NOMO-1 (cell line): Measurements from ENCODE around the gene AKNAD1.

ENCODE experiments used
- DNase-seq, 2 experiments: peaks; one replicate each; lab custom pipeline; 2025; ENCODE audit not compliant: unreplicated experiment in 2 of 2; lab: John Stamatoyannopoulos, UW

AKNAD1 gene

DNA sequence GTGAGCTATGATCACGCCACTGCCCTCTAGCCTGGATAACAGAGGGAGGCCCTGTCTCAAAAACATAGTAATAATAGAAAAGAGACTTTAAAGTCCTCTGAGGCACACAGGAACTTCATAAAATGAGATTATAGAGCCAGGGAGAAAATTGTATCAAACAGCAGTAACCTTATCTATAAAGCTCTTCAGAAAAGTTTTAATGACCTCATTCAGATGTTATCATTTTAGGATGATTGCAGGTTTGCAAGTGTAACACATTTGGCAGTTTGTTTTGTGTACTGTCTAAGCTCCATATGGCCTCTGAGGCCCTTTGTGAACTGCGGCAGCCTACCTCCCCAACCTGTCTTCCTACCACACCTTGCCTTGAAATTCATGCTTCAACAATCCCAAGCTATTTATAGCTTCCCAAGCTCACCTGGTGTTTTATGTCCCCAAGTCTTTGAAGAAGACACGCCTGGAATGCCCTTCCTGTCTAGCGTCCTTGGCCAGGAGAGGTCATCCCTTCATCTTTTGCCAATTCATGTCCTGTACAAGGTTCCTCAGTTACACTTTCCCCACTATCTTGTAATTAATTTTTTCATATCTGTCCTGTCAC lies 8.5 kb upstream of the AKNAD1 start:
- DNase-seq: no peak

DNA sequence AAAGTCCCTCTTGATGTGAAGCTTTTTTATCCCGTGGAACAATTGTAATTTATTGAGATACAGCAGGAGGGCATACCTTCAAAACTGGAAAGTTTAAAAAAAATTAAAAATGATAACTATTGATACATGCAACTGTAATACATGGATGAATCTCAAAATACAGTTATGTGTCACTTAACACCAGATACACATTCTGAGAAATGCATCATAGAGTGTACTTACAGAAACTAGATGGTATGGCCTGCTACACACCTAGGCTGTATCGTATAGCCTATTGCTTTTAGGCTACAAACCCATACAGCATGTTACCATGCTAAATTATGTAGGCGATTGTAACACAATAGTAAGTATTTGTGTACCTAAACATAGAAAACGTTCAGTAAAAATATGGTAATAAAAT lies 7.1 kb upstream of the AKNAD1 start:
- DNase-seq: no peak

DNA sequence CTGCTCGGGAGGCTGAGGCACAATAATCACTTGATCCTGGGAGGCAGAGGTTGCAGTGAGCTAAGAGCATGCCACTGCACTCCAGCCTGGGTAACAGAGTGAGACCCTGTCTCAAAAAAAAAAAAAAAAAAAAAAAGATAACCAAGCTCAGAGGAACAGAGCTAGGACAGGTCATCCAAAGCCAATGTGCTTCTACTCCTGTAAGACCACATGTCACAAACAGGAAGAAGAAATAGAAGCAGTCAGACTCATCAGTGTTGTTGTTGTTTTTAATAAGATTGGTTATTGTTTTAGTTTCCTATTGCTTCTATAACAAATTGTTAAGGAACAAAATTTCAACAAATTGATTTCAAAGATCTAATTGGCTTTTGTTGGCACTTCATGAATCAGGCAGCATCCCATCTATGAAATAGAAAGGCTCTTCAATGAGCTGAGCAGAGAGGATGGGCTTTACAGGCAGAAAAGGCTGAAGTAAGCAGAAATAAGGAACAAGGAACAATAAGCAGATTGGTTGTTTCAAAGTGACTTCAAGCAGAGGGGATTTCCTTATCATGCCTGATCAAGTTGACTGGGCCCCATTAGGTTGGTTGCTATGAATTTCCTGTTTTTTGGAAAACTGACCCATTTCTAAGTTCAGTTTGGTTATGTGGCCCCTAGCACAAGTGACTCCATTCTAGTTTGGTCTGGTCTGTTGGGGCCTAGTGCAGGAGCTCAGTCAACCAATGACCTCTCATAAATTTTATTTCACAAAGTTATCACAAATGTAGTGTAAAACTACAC lies 6.0 kb upstream of the AKNAD1 start:
- DNase-seq: peak; percentile 17 to 62

DNA sequence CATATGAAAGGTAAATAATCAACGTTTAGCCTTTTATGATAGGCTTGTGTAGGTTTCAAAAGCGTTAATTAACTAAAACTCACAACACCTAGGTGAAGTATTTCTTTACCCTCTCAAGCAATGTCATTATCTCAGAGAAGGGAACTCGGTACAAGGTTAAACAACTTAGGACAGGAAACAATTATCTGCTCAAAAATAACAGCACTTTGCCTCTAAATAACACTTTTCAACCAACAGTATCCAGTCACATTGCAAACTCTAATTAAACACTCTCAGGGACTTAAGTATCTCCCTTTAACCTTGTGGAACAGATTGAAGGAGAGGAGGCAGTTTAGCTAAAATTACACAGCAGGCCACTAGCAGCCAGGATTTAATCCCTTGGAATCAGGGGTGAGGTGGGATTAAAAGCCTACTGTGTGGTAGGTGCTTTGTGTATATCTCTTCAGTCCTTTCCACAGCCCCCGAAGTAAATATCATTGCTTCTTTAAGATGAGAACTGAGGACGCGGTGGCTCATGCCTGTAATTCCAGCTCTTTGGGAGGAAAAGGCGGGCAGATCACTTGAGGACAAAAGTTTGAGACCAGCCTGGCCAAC lies 5.2 kb upstream of the AKNAD1 start:
- DNase-seq: peak in 1 of 2 experiments; percentile 55

DNA sequence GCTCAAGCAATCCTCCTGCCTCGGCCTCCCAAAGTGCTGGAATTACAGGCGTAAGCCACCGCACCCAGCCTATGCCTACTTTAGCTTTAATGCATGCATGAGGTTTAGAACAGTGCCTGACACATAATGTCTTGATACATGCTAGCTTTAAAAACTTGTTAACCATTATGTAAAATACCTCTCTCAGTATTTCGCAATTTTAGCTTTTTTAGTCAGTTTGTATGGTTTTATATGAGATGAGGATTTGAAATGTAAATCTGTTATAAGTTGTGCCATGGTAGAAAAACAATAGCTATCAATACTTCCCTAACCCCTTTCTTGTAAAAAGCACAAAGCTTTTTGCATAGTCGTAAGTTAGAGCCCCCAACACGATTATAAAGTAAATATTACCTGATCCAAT lies 4.7 kb upstream of the AKNAD1 start:
- peak in 1 of 2 experiments; percentile 15 for DNase-seq

DNA sequence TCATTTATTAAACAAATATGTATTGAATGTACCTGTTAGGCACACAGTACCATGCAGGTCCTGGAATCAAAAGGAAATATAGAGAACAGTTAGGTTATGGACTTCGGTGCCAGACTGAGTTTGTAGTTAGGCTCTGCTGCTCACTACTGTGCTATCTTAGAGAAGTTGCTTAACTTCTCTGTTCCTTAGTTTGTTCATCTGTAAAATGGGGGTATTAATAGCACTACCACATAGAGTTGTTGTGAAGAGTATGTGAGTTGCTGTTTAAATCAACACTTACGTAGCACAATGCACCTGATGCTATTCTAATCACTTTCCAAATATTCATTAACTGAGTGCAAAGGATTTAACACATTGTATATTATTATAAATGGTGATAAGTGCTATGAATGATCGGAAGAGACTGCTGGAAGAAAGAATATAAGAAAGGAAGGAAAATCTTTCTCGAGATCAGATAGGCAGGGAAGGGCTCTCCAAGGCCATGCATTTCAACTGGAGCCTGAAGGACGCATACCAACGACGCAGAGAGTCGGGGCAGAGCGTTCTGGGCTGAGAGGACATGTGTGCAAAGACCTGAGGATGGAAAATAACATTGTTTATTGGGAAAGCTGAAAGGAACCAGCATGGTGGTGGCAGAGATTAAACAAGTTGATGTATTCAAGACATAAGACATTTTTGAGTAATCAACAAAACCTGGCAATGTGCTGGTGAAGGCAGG lies 3.5 kb upstream of the AKNAD1 start:
- DNase-seq: no peak

DNA sequence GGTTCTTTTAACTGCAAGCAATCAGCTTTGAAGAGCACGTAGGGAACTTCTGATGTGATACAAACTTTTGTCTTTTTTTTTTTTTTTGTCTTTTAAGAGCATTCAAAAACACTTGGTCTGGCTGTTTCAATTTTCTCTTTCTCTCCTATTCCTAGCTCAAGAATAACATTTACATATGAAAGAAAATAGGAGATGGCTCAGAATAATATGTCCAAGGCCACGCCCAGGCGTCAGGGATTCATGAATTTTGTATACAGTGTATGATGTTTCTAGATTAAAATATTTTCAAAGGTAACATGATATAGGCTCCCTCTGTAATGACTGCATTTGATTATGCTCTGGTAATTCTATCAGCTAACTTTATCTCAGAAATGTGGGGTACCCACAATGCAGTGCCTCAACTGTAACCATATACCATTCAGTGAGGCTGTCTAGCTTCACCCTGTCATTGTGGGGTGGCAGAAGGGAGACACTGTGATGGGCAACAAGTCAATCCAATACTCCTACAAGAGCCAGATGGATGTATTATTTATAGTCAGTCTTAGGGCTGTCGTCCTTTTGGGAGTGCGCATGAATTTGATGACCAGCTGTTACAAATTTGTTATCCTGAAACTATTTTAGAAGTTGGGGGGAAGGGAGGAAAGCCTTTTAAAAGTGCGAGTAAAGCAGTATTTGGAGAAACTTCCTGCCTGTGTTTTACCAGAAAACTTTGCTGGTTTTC lies 1.5 kb upstream of the AKNAD1 start:
- DNase-seq: no peak

DNA sequence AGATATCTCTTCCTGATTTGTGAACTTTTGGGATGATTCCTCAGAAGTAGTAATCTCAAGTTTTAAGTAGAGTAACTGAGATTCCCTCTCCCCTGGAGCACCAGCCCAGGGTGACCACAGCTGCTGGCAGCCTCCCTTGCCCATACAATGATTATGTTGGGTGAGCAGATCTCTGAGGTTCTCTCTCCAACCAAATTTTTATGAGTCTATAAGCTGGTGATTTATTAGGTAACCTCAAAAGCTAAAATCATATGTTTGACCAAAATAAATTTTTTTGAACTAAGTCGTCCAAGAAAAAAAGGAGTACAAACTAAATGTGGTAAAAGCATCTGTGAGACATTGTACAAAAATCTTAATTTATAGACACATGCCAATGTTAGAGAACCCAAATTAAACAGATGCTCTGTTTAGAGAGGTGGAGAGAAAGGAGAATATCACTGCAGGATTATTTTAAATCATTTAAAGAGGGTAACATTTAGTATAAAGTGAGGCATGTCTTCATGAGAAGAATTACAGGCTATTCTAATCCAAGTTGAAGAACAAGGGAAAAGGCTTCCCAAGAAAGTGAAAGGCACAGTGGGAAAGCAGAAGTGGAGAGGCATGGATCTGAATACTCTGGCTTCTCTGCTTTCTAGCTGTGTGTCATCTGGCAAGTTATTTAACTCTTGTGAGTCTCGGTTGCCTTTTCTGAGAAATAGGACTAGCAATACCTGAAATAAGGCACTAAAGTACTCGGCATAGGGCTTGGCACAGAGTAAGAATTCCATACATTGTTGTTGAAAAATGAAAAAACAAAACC lies 2.5 kb downstream of the AKNAD1 start:
- no peak for DNase-seq

DNA sequence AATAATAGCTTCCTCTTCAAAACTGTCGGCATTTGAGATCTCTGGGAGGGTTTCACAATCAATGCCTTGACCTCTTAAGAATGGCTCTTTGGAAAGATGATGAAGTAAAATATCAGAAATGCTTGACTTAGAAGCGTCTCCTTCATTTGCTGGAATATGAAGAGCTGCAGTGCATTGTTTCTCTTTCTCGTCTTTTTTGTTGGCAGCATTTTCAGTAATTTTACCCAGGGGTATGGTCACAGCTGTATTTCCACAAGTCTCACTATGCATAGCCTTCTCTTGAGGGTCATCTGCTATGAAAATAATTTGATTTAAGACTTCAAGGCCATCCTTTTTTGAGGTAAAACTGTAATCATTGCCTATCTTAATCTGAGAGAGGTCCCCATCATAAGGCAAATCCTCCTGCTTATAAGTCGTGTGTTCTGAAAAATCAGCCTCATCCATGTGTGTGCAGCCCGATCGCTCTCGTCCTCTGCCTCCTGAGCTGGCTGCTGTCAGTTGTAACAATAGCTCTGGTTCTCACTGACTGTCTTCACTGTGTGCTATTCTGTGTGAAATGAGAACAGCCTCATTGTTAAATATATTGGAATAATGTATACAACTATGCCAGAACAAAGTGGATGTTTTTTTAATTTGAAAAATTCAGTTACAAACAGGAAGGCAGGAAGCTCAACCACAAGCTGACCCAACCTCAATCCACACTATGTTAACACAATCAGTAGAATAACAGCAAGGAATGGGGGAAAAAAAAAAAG lies 4.5 kb downstream of the AKNAD1 start:
- DNase-seq: peak; percentile 17 to 42

DNA sequence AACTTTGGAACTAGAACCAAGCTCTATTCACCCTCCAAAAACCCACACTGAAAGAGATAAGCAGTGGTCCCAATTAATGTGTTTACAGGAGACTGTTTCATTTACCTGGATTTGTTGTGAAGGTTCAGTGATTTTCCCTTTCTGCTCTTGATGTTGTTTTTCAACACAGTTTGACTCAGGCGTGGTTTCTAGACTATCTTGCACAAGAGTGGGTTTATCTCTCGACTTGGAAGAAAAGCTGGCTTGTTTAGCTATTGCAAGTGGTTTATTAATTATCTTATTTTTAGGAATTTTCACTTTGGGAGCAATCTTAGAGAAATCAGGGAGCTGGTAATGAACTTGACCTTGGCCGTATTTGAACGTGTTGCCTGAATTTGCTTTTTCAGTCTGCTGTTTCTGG lies 5.3 kb downstream of the AKNAD1 start:
- peak in 1 of 2 experiments; percentile 21 for DNase-seq

DNA sequence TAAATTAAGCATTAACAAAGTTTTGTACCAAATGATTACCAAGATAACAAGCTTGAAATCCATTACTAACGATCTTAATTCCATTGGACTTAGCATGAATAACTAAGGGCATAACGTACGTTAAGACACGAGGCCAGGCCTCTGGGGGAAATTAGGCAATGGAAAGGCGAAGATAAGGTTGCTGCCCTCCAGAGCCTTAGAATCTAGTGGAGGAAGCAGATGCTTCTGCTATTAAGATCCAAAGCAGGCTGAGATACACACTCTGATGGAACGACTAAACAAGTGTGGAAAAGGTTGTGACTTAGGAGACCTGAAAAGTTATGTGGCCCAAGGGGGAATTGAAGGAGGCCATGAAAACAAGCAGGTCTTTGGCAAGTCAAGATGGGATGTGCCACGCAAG lies 6.0 kb downstream of the AKNAD1 start:
- no peak for DNase-seq

DNA sequence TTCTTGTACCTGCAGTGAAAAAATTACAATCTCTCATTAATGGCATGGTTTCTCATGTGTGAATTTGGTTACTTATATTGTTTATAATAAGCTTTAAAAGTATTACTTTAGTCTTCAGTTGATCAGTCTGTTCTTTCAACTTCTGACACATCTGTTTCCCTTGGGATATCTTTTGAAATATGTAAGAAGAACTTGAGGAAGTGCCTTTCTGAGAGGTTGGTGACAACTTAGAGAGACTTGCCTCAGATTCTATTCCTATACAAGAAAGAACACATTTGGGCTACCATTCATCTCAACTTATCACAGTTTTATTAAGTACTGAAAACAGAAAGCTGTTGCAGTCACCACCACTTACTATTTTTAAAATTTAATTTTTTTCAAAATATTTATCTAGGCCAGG lies 8.1 kb downstream of the AKNAD1 start:
- DNase-seq: peak in 1 of 2 experiments; percentile 9

DNA sequence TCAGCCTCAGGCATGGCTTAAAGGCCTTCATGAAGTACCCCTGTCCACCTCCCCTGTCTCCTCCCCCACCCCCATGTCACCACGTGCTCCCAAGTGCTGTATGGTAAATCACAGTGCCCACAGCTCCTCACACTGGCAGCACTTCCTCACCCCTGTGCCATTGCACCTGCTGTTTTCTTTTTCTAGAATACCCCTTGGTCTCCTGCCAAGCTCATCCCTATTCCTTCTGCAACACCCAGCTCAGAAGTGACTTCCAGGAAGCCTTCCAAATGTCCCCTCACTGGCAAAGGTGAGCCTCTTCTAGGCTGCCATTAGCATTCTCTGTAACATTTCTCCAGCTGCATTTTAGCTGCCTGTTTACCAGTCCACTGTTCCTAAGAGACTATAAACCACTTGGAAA lies 9.4 kb downstream of the AKNAD1 start:
- DNase-seq: no peak

DNA sequence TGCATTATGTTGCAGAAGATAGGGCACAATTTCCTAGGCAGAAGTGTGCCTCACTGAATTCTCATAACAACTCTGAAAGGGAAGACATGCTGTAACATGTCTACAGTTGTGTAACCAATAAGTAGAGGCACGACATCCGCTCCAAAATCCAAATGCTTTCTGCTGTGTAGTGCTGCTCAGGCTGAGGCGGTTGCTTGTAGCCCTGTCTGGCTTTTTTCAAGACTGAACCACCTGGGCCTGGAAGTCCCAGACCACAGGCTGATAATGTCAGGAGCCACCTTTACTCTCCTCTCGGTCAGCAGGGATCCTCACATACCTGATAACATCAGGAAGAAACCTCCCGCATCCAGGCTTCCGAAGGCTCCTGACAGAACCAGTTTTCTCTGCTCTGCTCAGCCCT lies 10.9 kb downstream of the AKNAD1 start:
- peak; percentile 44 to 64 for DNase-seq

DNA sequence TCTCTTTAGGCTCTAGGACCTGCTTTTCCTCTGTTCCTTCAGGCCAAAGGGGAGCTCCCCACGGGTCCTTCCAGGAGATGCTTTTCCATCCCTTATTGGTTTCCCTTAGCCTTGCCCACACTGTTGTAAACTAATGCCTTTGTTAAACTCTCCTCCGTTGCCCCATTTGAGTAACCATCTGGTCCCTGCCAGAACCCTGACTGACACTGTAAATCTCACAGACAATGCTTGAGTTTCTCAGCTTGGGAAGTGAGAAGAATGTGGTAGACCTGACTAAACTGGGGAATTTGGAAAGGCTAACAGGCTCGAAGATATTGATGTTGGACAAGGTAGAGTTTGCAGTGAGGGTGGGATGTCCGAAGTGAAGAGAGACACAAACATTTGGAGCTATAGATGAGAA lies 11.4 kb downstream of the AKNAD1 start:
- DNase-seq: no peak

DNA sequence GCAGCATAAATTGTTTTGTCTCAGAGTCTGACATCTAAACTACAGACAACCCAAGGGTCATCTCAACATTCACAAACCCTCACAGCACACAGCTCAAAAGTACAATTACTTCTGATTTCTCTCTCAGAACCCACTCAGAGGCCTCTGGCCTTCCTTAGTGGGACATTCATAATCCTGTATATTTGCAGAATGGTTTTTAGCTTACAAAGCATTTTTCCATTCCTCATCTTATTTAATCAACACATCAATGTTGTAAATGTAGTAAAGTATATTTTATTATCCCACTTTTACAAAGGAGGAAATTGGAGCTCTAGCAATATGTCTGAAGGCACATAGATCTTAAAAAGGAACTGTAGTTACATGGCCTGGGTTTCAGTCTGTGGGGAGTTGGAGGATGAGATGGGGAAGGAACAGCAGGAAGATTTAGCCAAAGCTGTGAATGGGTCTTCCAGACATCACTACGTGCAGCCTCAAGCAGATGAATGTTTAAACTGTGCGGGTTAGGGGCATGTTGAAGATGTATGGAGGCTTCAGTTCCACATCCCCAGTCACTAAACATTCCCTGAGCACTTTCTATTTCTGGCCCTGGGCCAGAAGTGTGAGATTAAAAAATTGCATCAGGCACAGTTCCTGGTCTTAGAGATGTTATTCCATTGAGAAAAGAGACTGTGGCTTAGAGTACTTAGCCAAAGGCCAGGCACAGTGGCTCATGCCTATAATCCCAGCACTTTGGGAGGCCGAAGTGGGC lies 13.3 kb downstream of the AKNAD1 start:
- no peak for DNase-seq

DNA sequence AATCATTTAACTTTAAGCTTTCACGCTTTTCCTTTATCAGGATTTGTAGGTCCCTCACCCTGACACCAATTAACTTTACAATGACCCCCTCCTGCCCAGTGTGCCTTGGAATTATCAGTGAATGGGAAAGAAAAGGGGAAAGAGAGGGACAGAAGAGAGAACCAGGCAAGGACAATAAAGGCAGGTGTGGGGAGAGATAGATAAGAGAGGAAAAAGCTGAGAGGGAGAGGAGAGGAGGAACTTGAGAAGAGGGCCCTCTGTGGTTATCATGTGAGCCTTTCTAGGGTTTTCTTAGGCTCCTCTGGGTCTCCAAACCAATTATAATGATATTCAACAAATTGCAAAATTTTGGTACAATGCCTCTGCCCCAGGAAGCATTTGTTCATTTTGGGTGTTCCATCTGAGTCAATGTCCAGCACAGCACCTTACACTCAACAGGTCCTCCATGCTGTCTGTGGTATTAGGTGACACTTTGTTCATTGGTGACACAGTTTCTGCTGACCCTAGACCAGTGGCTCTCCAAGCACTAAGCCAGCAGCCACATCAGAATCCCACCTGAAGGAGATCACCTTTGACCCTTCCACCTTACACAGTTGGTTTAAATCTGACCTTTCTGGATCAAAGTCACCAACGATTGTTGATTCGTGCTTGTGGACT lies 14.2 kb downstream of the AKNAD1 start:
- DNase-seq: no peak

DNA sequence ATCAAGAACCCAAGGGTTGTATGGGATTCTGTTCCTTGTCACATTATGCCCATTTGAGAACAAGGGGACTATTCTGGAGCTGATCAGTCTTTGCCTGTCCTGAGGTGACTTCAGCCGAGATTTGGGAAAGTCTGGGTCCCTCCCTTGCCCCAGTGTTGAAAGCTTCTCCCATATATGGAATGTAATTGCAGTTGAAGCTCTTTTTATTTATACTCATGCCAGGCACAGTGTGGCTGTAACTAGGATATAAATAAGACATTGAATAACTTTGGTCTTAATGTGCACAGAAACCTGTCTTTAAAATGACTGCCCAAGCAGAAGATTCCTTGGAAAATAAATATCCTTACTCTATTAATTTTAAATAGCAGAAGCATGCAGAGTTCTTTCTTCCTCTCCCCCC lies 15.2 kb downstream of the AKNAD1 start:
- no peak for DNase-seq
